ENCODE measurements around the gene C11orf54.

DNA sequence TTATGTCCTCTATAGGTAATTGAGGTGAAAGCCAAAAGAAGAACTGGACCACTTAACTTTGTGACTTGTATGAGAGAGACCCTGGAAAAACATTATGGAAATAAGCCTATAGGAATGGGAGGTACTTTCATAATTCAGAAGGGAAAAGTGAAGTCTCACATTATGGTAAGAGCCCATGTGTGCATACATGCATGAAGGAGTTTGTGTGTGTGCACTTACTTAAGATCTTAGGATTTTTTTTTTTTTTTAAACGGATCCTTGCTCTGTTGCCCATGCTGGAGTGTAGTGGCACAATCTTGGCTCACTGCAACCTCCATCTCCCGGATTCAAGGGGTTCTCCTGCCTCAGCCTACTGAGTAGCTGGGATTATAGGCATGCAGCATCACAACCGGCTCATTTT is 15.8 kb downstream of the C11orf54 start:
- TF ChIP-seq POLR2A (IDR thresholded peaks at IDR 0.05) (no peak), CTCF (IDR thresholded peaks at IDR 0.05) (no peak)

Data from esophagus squamous epithelium (tissue), 4 donors.